H1 (cell line): Measurements from ENCODE around the gene ROM1. TPM values are rescaled to one million over a fixed set of nuclear protein-coding genes. Genes with fewer than 3 reads are reported as not detected.
A peak's percentile ranks its signal among the peaks of the same experiment; 100 is the strongest.

Experiments used
- CTCF ChIA-PET: fragments of 300-600 bp; sonication (Branson Sonifier 250); formaldehyde crosslinking; loops from one replicate; lab custom pipeline; 2021; ENCODE audit not compliant: partially characterized antibody; lab: Charles Lee
- POLR2A ChIA-PET: fragments of 300-600 bp; sonication (Branson Sonifier 250); formaldehyde crosslinking; loops from one replicate; lab custom pipeline; 2021; ENCODE audit warnings: inconsistent platforms; ENCODE audit not compliant: partially characterized antibody; lab: Charles Lee
- DNase-seq, 2 experiments: peaks; one replicate each; pipeline versions ENCODE4 v3.0.0 to v3.0.0-alpha.2; 2010 to 2022; ENCODE audit warnings: low spot score in 2 of 2, low read depth in 1 of 2, mixed read lengths in 1 of 2
- FAIRE-seq: peaks from 2 replicates; lab custom pipeline; 2011; peaks lifted over from hg19 to GRCh38; lab: Jason Lieb, UNC
- H2AFZ ChIP-seq: 2 replicates; pipeline ENCODE4 v1.8.1; 2012; ENCODE audit warnings: low read length, inconsistent platforms
- H2AK5ac ChIP-seq: 2 replicates; pipeline ENCODE4 v1.6.1; 2013; ENCODE audit warnings: low read depth, low read length
- H2BK120ac ChIP-seq: replicated peaks from 2 replicates; pipeline ENCODE3; 2013; ENCODE audit warnings: low read depth, low read length, inconsistent platforms
- H2BK12ac ChIP-seq: 2 replicates; pipeline ENCODE4 v1.6.1; 2013; ENCODE audit warnings: low read depth, low read length
- H2BK15ac ChIP-seq: 2 replicates; pipeline ENCODE4 v1.6.1; 2013; ENCODE audit warnings: low read length
- H2BK20ac ChIP-seq: 2 replicates; pipeline ENCODE4 v1.6.1; 2013; ENCODE audit warnings: low read length
- H2BK5ac ChIP-seq: 2 replicates; pipeline ENCODE4 v1.6.1; 2013; ENCODE audit warnings: low read depth, low read length
- H3K14ac ChIP-seq: 2 replicates; pipeline ENCODE4 v1.6.1; 2013; ENCODE audit warnings: inconsistent platforms; ENCODE audit not compliant: insufficient read length
- H3K18ac ChIP-seq: 2 replicates; pipeline ENCODE4 v1.6.1; 2013; ENCODE audit warnings: low read length; ENCODE audit errors: extremely low read depth
- H3K23ac ChIP-seq: 2 replicates; pipeline ENCODE4 v1.6.1; 2013; ENCODE audit warnings: inconsistent platforms; ENCODE audit not compliant: insufficient read length
- H3K23me2 ChIP-seq: 2 replicates; pipeline ENCODE4 v1.6.1; 2013; ENCODE audit warnings: low read depth, low read length
- H3K27ac ChIP-seq: 2 replicates; pipeline ENCODE4 v1.6.1; 2011; ENCODE audit warnings: low read depth, low read length, inconsistent platforms
- H3K27me3 ChIP-seq, 4 experiments: replicated peaks in 1 of 4; 1 replicate in 1 of 4; 2 replicates in 3 of 4; pipeline versions ENCODE4 v1.6.1 to v1.8.1; 2011 to 2013; ENCODE audit warnings: low read length in 3 of 4, mild to moderate bottlenecking in 3 of 4, inconsistent platforms in 2 of 4, mixed read lengths in 2 of 4, moderate library complexity in 1 of 4; ENCODE audit not compliant: control insufficient read depth in 3 of 4, insufficient read depth in 3 of 4; ENCODE audit errors: extremely low read depth in 1 of 4
- H3K36me3 ChIP-seq, 4 experiments: 2 replicates each; pipeline versions ENCODE4 v1.6.1 to v1.8.1; 2011 to 2013; ENCODE audit warnings: mild to moderate bottlenecking in 4 of 4, low read length in 3 of 4, moderate library complexity in 2 of 4, control low read depth in 1 of 4, inconsistent platforms in 1 of 4; ENCODE audit not compliant: insufficient read depth in 4 of 4, control insufficient read depth in 2 of 4
- H3K4ac ChIP-seq: replicated peaks from 2 replicates; pipeline ENCODE3; 2013; ENCODE audit warnings: low read length, low read depth, mixed read lengths, inconsistent platforms; ENCODE audit not compliant: insufficient read length
- H3K4me1 ChIP-seq, 4 experiments: replicated peaks in 1 of 4; 1 replicate in 1 of 4; 2 replicates in 3 of 4; pipeline versions ENCODE4 v1.6.1 to v1.8.1; 2011 to 2013; ENCODE audit warnings: low read length in 3 of 4, inconsistent platforms in 2 of 4, mixed read lengths in 1 of 4; ENCODE audit not compliant: insufficient read depth in 4 of 4, control insufficient read depth in 3 of 4
- H3K4me2 ChIP-seq, 2 experiments: 2 replicates each; pipeline versions ENCODE4 v1.6.1 to v1.8.1; 2011 to 2013; ENCODE audit warnings: low read depth in 2 of 2, low read length in 2 of 2, control low read depth in 1 of 2, inconsistent platforms in 1 of 2, mild to moderate bottlenecking in 1 of 2; ENCODE audit not compliant: insufficient read depth in 1 of 2
- H3K4me3 ChIP-seq, 4 experiments: fragments of 200-600, 300-600 bp in 1 of 4; sonication (generic), shearing (Covaris generic), sonication (Bioruptor Twin) in 1 of 4; 2 replicates each; pipeline versions ENCODE4 v1.5.1 to v1.8.1; 2011 to 2016; ENCODE audit warnings: low read length in 4 of 4, low read depth in 3 of 4, control low read depth in 2 of 4, inconsistent platforms in 2 of 4, mild to moderate bottlenecking in 2 of 4, mixed read lengths in 1 of 4, moderate library complexity in 1 of 4; ENCODE audit not compliant: insufficient read depth in 2 of 4; ENCODE audit errors: extremely low read depth in 1 of 4
- H3K56ac ChIP-seq: replicated peaks from 2 replicates; pipeline ENCODE3; 2013; ENCODE audit warnings: low read depth, mild to moderate bottlenecking, mixed read lengths, low read length, inconsistent platforms; ENCODE audit not compliant: insufficient read length
- H3K79me1 ChIP-seq: 2 replicates; pipeline ENCODE4 v1.6.1; 2013; ENCODE audit warnings: low read depth, low read length, control low read depth
- H3K79me2 ChIP-seq, 2 experiments: 2 replicates each; pipeline versions ENCODE4 v1.6.1 to v1.8.1; 2012 to 2013; ENCODE audit warnings: low read length in 2 of 2, mild to moderate bottlenecking in 2 of 2, inconsistent platforms in 1 of 2; ENCODE audit not compliant: insufficient read depth in 2 of 2, control insufficient read depth in 1 of 2
- H3K9ac ChIP-seq, 4 experiments: replicated peaks in 1 of 4; 1 replicate in 1 of 4; 2 replicates in 3 of 4; pipeline versions ENCODE4 v1.6.1 to v1.8.1; 2011 to 2013; ENCODE audit warnings: low read depth in 3 of 4, low read length in 3 of 4, control low read depth in 2 of 4, mild to moderate bottlenecking in 2 of 4, moderate library complexity in 2 of 4, inconsistent platforms in 1 of 4; ENCODE audit errors: extremely low read depth in 1 of 4
- H3K9me3 ChIP-seq, 2 experiments: 2 replicates each; pipeline versions ENCODE4 v1.6.1 to v1.8.1; 2012 to 2013; ENCODE audit warnings: mild to moderate bottlenecking in 2 of 2, moderate library complexity in 2 of 2, control low read depth in 1 of 2, inconsistent platforms in 1 of 2, low read depth in 1 of 2, low read length in 1 of 2, mixed read lengths in 1 of 2; ENCODE audit not compliant: insufficient read depth in 2 of 2
- H4K20me1 ChIP-seq, 2 experiments: replicated peaks in 1 of 2; 2 replicates each; pipeline versions ENCODE3 to v1.8.1; 2011 to 2013; ENCODE audit warnings: inconsistent platforms in 2 of 2, low read length in 2 of 2, mild to moderate bottlenecking in 1 of 2; ENCODE audit not compliant: insufficient read depth in 2 of 2, control insufficient read depth in 1 of 2
- H4K5ac ChIP-seq: 2 replicates; pipeline ENCODE4 v1.6.1; 2013; ENCODE audit warnings: low read length, low read depth, mixed read lengths, inconsistent platforms; ENCODE audit not compliant: insufficient read length
- H4K8ac ChIP-seq: 2 replicates; pipeline ENCODE4 v1.8.0; 2013; ENCODE audit warnings: mild to moderate bottlenecking, moderate library complexity, low read length, inconsistent platforms; ENCODE audit not compliant: insufficient read depth; ENCODE audit errors: extremely low read depth
- H4K91ac ChIP-seq: replicated peaks from 2 replicates; pipeline ENCODE3; 2013; ENCODE audit warnings: low read length, mixed read lengths, inconsistent platforms; ENCODE audit not compliant: insufficient read length
- CHD1 ChIP-seq: IDR thresholded peaks from 2 replicates; pipeline ENCODE4 v1.6.1; 2012; ENCODE audit warnings: low read depth, low read length, improper control_type of control experiment
- KDM1A ChIP-seq: fragments of 200-600, 300-600 bp; sonication (generic); IDR thresholded peaks from 2 replicates; pipeline ENCODE4 v1.7.1; 2016; ENCODE audit warnings: mild to moderate bottlenecking, low read length, borderline replicate concordance
- POLR2A ChIP-seq, 2 experiments: IDR thresholded peaks; 1 replicate in 1 of 2; 2 replicates in 1 of 2; pipeline ENCODE4 v1.6.1; 2011; ENCODE audit warnings: low read depth in 2 of 2, low read length in 2 of 2, mild to moderate bottlenecking in 2 of 2; ENCODE audit errors: control extremely low read depth in 1 of 2
- TAF7 ChIP-seq: optimal IDR thresholded peaks from 2 replicates; pipeline ENCODE3; 2011; ENCODE audit warnings: low read depth, mild to moderate bottlenecking, inconsistent platforms, low read length, moderate library complexity, borderline replicate concordance
- TEAD4 ChIP-seq: IDR thresholded peaks from 2 replicates; pipeline ENCODE4 v1.6.1; 2012; ENCODE audit warnings: low read depth, low read length, inconsistent platforms, mixed read lengths
- YY1 ChIP-seq: IDR thresholded peaks from 2 replicates; pipeline ENCODE4 v1.6.1; 2011; ENCODE audit warnings: low read depth, mild to moderate bottlenecking, low read length
- WGBS, 2 experiments: shearing (Covaris generic) in 1 of 2; methylation state at CpG; one replicate each; pipeline versions ENCODE4 v1.1.6 to v1.1.7; 2013 to 2015; ENCODE audit warnings: low lambda C conversion rate in 2 of 2, mixed read lengths in 2 of 2, inconsistent platforms in 1 of 2, low coverage in 1 of 2, missing lambda C conversion rate in 1 of 2; ENCODE audit not compliant: insufficient replicate concordance in 2 of 2, insufficient coverage in 1 of 2, insufficient read length in 1 of 2; ENCODE audit errors: extremely low coverage in 1 of 2, missing lambda C conversion rate in 1 of 2; 5-methylcytosine and 5-hydroxymethylcytosine counted together
- polyA plus RNA-seq, 7 experiments: library from polyadenylated mRNA; depleted of rRNA in 3 of 7; stranded (reverse) in 5 of 7; unstranded in 2 of 7; fragments of >200 nt in 5 of 7; fragments of 200-250 nt in 2 of 7; gene quantifications; 1 replicate in 5 of 7; 2 replicates in 1 of 7; 4 replicates in 1 of 7; pipeline versions ENCODE4 v1.2.1 to v1.2.3, GENCODE V29; 2011 to 2013; ENCODE audit warnings: missing spikeins in 2 of 7, mixed read lengths in 2 of 7
- total RNA-seq: library from RNA; stranded (reverse); fragmentation: NEBNext Ultra II Directional; extraction: Animal tissue kit (Norgen Biotek cat#: 25700); gene quantifications from 2 replicates; pipeline ENCODE4 v1.2.1, GENCODE V29; 2021
- TF ChIP-seq, protein P1 (sequence below): IDR thresholded peaks from 2 replicates; pipeline ENCODE4 v1.6.1; 2012; ENCODE audit warnings: inconsistent platforms

ROM1 gene
- total and polyA plus RNA-seq, 2 of the 8 experiments (the other 6 are each of a cell fraction or from before 2014, with no cell fraction given): 0.86 to 2.2 TPM

DNA sequence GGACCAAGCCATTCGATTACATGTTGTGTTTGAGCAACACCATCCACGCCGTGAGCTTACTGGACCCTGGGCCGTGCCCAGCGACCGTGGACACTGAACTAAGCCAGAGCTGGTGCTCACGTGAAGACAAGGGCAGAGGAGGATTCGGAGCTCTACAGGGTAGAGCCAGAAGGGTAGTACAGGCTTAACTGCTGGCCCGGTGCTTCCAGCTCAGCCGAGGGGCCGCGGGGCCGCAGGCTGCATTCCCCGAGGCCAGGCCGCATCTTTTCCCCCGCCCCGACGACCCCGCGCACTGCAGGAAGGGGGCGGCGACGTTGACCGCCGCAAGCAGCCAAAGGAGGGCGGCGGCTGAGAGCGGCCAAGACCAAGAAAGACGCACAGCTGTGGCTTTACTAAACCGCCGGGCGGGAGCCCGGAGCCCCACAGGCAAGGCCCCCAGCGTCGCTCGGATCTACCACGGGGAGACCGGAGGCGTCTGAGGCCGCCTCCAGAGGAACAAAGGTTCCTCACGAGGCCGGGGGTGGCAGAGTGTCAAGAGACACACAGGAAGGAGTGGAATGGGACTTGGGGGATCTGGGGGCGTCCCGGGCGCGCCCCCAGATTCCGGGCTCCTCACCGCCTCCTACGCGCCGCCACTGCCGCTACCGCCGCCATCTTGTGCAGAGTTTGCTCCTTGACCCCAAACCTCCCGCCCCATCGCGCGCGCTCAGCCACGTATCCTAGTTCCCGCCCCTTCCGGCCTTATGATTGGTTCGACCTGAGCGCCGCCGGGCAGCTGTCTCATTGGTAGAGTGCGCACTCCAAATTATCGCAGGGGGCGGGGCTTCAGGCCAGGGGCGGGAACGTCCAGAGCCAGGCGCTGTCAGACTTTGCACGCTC lies 33.1 kb downstream of the ROM1 start, which contains the start of gene GANAB:
Gene GANAB, minus strand, starts transcription at position 668 of the 879 bp plus-strand sequence. Its CDS starts 14 bp downstream, at position 654.
- peaks cover 7 to 47% of the 10 kb centered on the region in 2 experiments for H3K79me2 ChIP-seq
- H3K9me3 ChIP-seq: no peaks in the 10 kb centered on the region
- peak within 1 kb of the TSS; percentile 96 for H3K56ac ChIP-seq
- H2BK20ac ChIP-seq: no peak within 1 kb of the TSS
- WGBS, 2 experiments: 2% methylated on average over 59 of the region's 73 CpGs; no CpG with 5 or more reads in 1 of the 2 experiments
- peak within 1 kb of the TSS; percentile 90 for H3K27ac ChIP-seq
- no peaks in the 10 kb centered on the region for H3K27me3 ChIP-seq
- H3K9ac ChIP-seq: peak within 1 kb of the TSS; percentile 76 to 97 (median 94)
- no peak within 1 kb of the TSS for H2BK15ac ChIP-seq
- peaks cover 8% of the 10 kb centered on the region for H3K79me1 ChIP-seq
- peak within 1 kb of the TSS; percentile 87 for H4K5ac ChIP-seq
- peak within 1 kb of the TSS; percentile 79 for H2BK5ac ChIP-seq
- CTCF ChIA-PET: interaction anchor here (0.6 to 1.4 kb wide), 8 partner anchors 8 to 1290 kb away, joined by 3 to 12 read pairs (median 3); partner anchors contain the start of genes C11orf98 and CSKMT
- no peak within 1 kb of the TSS for H2AFZ ChIP-seq
- peak within 1 kb of the TSS; percentile 92 for H3K4ac ChIP-seq
- no peak within 1 kb of the TSS for H3K23ac ChIP-seq
- POLR2A ChIA-PET: interaction anchor here (0.5 to 50.4 kb wide), 20 partner anchors 9 to 209 kb away, joined by 3 to 2041 read pairs (median 6); partner anchors contain the start of genes B3GAT3, BSCL2, C11orf98 and CSKMT
- FAIRE-seq (no peak), DNase-seq (peak; percentile 87 to 96)
- H4K20me1 ChIP-seq: peaks cover 3 to 18% of the 10 kb centered on the region in 2 experiments
- peak within 1 kb of the TSS; percentile 78 to 81 for H3K4me2 ChIP-seq
- H2AK5ac ChIP-seq: no peak within 1 kb of the TSS
- no peak within 1 kb of the TSS for H3K14ac ChIP-seq
- peak within 1 kb of the TSS; percentile 89 for H4K91ac ChIP-seq
- peak within 1 kb of the TSS; percentile 71 to 99 (median 90) for H3K4me3 ChIP-seq
- no peaks in the 10 kb centered on the region; a peak in 2 of 7 replicates for H3K4me1 ChIP-seq
- H2BK120ac ChIP-seq: no peak within 1 kb of the TSS
- peaks cover 5% of the 10 kb centered on the region; the same call in 1 of the 2 replicates for H3K23me2 ChIP-seq
- 0 out of 2 replicates have a peak within 1 kb of the TSS, but pooled peaks have one; percentile 2 for H2BK12ac ChIP-seq
- H3K18ac ChIP-seq: peak within 1 kb of the TSS; percentile 34
- peaks cover 0 to 28% (median 7%) of the 10 kb centered on the region in 4 experiments; a peak in 6 of 8 replicates for H3K36me3 ChIP-seq
- H4K8ac ChIP-seq: peak within 1 kb of the TSS; percentile 98
- 0 out of 2 replicates have a peak, but pooled peaks have one; percentile 43 for TF ChIP-seq CHD1
- no peak for TF ChIP-seq KDM1A
- peak; percentile 98 for TF ChIP-seq YY1
- TF ChIP-seq TAF7: peak; percentile 83
- TF ChIP-seq, protein P1, sequence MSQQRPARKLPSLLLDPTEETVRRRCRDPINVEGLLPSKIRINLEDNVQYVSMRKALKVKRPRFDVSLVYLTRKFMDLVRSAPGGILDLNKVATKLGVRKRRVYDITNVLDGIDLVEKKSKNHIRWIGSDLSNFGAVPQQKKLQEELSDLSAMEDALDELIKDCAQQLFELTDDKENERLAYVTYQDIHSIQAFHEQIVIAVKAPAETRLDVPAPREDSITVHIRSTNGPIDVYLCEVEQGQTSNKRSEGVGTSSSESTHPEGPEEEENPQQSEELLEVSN: no peak
- peak; percentile 82 to 99 for TF ChIP-seq POLR2A (IDR thresholded peaks at IDR 0.05; ENCODE audit: control extremely low read depth in 1 of 2, low read depth in 2 of 2, low read length in 2 of 2)
- peak; percentile 6; the same call in 1 of the 2 replicates for TF ChIP-seq TEAD4
